Stomach smooth muscle (tissue), 2 donors: ENCODE data around the gene ITGB5.

Source experiments
- H3K27ac ChIP-seq: one replicate; pipeline ENCODE4 v1.7.0; 2013; ENCODE audit warnings: mild to moderate bottlenecking, low read length, inconsistent platforms
- H3K27me3 ChIP-seq, 2 donors: one replicate each; pipeline ENCODE4 v1.7.0; 2013; ENCODE audit warnings: low read length in 2 of 2; ENCODE audit not compliant: insufficient read depth in 2 of 2, control insufficient read depth in 1 of 2
- H3K36me3 ChIP-seq, 2 donors: one replicate each; pipeline ENCODE4 v1.7.0; 2013; ENCODE audit warnings: low read length in 2 of 2; ENCODE audit not compliant: control insufficient read depth in 2 of 2, insufficient read depth in 2 of 2
- H3K4me1 ChIP-seq: one replicate; pipeline ENCODE4 v1.7.0; 2013; ENCODE audit warnings: low read length; ENCODE audit not compliant: control insufficient read depth, insufficient read depth
- H3K4me3 ChIP-seq, 2 donors: one replicate each; pipeline ENCODE4 v1.7.0; 2013; ENCODE audit warnings: low read length in 2 of 2
- H3K9ac ChIP-seq, 2 donors: one replicate each; pipeline ENCODE4 v1.7.0; 2013; ENCODE audit warnings: low read length in 2 of 2, mild to moderate bottlenecking in 1 of 2
- H3K9me3 ChIP-seq, 2 donors: one replicate each; pipeline ENCODE4 v1.7.0; 2013; ENCODE audit warnings: low read length in 2 of 2; ENCODE audit not compliant: control insufficient read depth in 2 of 2
- donor health status: healthy.
- donor health status: Pancreatic carcinoma.

ITGB5 gene

DNA sequence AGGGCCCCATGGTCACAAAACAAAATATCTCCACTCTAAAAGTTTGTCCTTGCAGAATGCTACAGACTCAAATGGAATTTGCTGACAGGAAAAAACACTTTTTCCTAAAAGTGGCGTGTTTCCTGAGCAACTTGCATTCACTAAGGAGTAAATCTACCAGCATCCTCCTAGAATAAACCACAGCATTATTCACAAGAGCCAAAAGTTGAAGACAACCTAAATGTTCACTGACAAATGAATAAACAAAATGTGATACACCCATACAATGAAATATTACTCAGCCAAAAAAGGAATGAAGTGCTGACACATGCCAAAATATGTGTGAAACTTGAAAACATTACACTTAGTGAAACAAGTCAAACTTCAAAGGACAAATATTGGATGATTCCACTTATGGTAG, 28.9 kb downstream of the ITGB5 start:
- peaks cover 26% of the 10 kb centered on the region for H3K4me1 ChIP-seq
- H3K9me3 ChIP-seq = no peaks in the 10 kb centered on the region
- no peak overlapping the region for H3K9ac ChIP-seq
- H3K27ac ChIP-seq = no peak overlapping the region
- H3K36me3 ChIP-seq = peaks cover 0 to 5% of the 10 kb centered on the region in 2 donors
- H3K27me3 ChIP-seq = no peaks in the 10 kb centered on the region
- no peak overlapping the region for H3K4me3 ChIP-seq

DNA sequence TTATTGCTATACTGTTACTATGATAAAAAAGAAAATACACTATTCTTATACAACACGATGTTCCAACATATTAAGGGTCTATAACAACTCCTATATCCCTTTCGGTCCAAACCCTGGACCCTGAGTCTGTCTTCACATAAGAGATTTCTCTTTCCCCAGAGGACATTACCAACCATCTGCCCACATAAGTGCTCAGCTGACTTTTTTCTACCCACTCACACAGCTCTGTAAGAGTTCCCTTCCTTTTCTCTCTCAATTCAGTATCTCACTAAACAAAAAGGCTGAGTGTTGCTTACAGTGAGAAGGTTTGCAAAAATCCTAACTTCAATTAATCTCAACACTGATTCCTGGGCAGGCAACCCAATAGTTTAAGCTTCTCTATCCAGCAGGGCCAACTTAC, 30.5 kb downstream of the ITGB5 start:
- Histone ChIP-seq H3K27ac (no peak overlapping the region), H3K36me3 (peaks cover 0 to 5% of the 10 kb centered on the region in 2 donors), H3K9me3 (no peaks in the 10 kb centered on the region), H3K4me1 (peaks cover 22% of the 10 kb centered on the region), H3K27me3 (no peaks in the 10 kb centered on the region), H3K4me3 (no peak overlapping the region), H3K9ac (no peak overlapping the region)

DNA sequence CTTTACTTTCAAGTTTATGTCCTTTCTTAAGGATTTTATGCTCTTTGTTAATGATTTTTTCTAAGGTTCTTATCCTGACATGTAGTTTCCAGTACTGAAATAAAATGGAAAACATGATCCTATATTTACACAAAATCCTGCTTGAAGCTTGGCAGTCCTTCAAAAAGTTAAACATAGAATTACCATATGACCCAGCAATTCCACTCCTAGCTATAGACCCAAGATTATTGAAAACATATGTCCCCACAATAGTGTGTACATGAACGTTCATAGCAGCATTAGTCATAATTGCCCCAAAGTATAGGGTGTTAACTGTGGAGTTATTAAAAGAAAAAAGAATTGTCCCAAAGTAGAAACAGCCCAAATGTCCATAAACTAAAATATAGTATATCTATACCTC, 33.2 kb downstream of the ITGB5 start:
- no peaks in the 10 kb centered on the region for H3K9me3 ChIP-seq
- no peaks in the 10 kb centered on the region for H3K27me3 ChIP-seq
- H3K4me3 ChIP-seq = no peak overlapping the region
- H3K27ac ChIP-seq = no peak overlapping the region
- peaks cover 0 to under 1% of the 10 kb centered on the region in 2 donors for H3K36me3 ChIP-seq
- H3K9ac ChIP-seq = no peak overlapping the region
- peaks cover 14% of the 10 kb centered on the region for H3K4me1 ChIP-seq

DNA sequence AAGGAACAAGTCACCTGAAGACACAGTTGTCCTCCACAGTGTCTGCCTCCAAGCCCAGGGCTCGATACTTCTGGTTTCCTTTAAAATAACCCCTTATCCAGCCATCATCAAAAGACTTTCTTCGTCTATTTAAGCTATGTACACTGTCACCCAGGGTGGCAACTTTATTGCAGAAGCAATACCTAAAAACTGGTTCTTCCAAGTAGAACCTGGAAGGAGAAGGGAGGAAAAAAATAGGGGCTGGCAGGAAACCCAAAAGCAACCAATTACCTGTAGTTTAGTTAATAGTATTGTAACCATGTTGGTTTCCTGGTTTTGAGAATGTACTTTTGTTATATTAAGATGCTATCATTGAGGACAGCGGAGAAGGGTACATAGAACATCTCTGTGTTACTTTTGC, 33.7 kb downstream of the ITGB5 start:
- no peak overlapping the region for H3K9ac ChIP-seq
- peaks cover 10% of the 10 kb centered on the region for H3K4me1 ChIP-seq
- peaks cover 0 to under 1% of the 10 kb centered on the region in 2 donors for H3K36me3 ChIP-seq
- no peak overlapping the region for H3K27ac ChIP-seq
- no peaks in the 10 kb centered on the region for H3K27me3 ChIP-seq
- H3K4me3 ChIP-seq = no peak overlapping the region
- H3K9me3 ChIP-seq = no peaks in the 10 kb centered on the region

DNA sequence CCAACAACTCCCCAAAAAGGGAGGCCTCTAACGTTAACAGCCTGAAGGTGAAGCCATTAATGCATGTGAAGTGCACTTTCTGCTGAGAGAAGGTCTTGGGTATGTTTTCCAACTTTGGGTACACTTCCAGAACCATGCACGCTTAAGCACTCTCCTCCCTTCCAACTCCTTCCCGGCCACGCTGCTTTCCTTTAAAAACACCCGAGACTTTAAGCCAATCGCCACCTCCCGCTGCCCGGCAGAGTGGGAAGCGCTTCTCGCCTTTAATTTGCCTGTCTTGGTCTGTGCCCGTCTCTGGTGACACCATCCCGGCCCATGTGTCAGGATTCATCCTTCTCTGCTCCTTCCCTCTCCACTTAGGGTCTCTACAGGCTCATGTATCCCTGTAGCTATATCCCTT, 35.3 kb downstream of the ITGB5 start:
- peaks cover 4 to 10% of the 10 kb centered on the region in 2 donors for H3K36me3 ChIP-seq
- H3K9ac ChIP-seq = no peak overlapping the region
- H3K4me1 ChIP-seq = peaks cover 8% of the 10 kb centered on the region
- no peak overlapping the region for H3K27ac ChIP-seq
- H3K4me3 ChIP-seq = no peak overlapping the region
- H3K27me3 ChIP-seq = no peaks in the 10 kb centered on the region
- H3K9me3 ChIP-seq = no peaks in the 10 kb centered on the region

DNA sequence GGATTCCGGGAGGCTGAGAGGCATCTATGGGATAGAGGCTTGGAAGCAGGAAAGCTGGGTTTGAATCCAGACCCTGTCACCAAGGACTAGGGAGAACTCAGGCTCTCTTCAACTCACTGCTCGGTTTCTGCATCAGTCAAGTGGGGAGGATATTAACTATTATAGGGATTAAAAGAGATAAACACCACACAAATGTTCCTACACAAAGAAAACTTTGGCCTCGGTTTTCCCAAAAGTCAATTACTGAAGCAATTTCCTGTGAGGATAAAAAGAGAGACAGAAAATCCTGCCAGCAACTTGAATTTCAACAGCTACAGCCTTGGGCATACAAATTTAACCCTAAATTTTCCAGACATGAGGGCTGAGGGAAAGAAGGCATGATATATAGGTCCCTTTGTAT, 36.0 kb downstream of the ITGB5 start:
- peaks cover 8% of the 10 kb centered on the region for H3K4me1 ChIP-seq
- H3K9me3 ChIP-seq = no peaks in the 10 kb centered on the region
- H3K27ac ChIP-seq = no peak overlapping the region
- H3K27me3 ChIP-seq = no peaks in the 10 kb centered on the region
- no peak overlapping the region for H3K9ac ChIP-seq
- peaks cover 4 to 10% of the 10 kb centered on the region in 2 donors for H3K36me3 ChIP-seq
- H3K4me3 ChIP-seq = no peak overlapping the region

DNA sequence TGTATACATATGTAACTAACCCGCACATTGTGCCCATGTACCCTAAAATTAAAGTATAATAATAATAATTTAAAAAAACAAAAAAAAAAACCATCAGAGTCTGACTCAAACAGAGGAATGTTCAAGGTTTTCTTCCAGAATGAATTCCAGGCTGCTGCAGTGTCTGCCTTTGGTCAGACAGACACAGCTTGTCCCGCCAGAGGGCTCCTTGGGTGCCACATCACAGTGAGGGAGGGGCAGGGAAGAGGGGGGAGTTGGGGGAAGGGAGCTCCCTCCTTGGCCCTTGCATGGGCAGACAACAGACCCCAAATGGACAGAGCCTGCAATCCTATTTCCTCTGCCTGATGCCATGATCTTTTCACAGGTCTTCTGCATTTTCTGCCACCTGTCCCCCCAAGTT, 36.5 kb downstream of the ITGB5 start:
- H3K27me3 ChIP-seq = no peaks in the 10 kb centered on the region
- H3K9ac ChIP-seq = no peak overlapping the region
- no peak overlapping the region for H3K4me3 ChIP-seq
- H3K27ac ChIP-seq = no peak overlapping the region
- peaks cover 4 to 10% of the 10 kb centered on the region in 2 donors for H3K36me3 ChIP-seq
- H3K4me1 ChIP-seq = peaks cover 13% of the 10 kb centered on the region
- H3K9me3 ChIP-seq = no peaks in the 10 kb centered on the region

DNA sequence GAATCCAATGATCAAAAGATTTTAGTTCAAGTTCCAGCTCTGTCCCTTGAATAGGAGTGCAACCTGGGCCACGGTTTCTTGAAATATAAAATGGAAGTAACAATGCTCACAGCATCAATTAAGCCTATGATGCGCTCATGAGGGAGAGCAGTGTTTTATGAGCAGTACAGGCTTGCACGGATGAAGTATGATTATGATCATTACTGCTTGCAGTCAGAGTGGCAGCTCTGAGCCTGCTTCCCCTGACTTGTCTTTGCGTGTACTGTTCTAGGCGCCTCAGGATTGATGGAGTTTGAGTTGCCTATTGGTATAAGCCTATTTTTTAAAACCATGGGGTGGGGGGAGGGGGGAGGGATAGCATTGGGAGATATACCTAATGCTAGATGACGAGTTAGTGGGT, 37.0 kb downstream of the ITGB5 start:
- Histone ChIP-seq H3K27me3 (no peaks in the 10 kb centered on the region), H3K9me3 (no peaks in the 10 kb centered on the region), H3K4me3 (no peak overlapping the region), H3K4me1 (peaks cover 17% of the 10 kb centered on the region), H3K27ac (no peak overlapping the region), H3K9ac (no peak overlapping the region), H3K36me3 (peaks cover 4 to 10% of the 10 kb centered on the region in 2 donors)

DNA sequence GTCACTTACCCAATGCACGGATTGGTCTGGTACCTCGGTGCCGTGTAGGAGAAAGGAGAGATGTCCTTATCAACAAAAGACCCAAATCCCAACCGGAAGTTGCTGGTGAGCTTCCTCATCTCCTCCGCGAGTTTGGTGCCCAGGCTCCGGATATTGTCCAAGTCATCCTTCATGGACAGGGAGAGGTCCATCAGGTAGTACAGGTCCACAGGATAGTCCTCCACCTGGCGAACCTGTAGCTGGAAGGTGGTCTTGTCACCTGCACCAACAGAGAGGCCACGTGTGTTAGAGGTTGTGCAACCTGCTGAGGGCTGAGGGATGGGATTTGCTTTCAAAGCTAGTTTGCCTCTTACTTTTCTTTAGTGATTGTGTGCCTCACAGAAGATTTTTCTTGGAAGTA, 38.9 kb downstream of the ITGB5 start:
- H3K4me3 ChIP-seq = no peak overlapping the region
- peaks cover 26% of the 10 kb centered on the region for H3K4me1 ChIP-seq
- H3K9me3 ChIP-seq = no peaks in the 10 kb centered on the region
- H3K27me3 ChIP-seq = no peaks in the 10 kb centered on the region
- no peak overlapping the region for H3K9ac ChIP-seq
- H3K27ac ChIP-seq = no peak overlapping the region
- peaks cover 4 to 10% of the 10 kb centered on the region in 2 donors for H3K36me3 ChIP-seq

DNA sequence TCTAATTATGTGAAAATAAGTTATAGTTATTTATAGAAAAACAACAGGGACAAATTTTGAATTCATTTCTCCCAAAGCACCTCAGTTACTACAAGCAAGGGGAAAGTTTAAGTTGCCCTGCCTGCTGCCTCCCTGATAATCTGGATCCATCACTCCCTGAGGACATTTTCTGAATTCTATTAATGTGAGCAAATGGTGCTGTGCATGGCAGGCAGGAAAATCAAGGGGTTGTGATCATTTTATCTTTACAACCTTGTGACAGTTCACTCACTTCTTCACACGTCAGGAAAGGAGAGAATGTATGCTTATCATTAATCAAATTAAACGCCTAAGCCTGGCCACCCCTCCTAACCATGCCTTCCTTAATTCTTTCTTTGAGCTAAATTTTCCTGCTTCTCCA, 39.3 kb downstream of the ITGB5 start:
- H3K4me3 ChIP-seq = no peak overlapping the region
- H3K9ac ChIP-seq = no peak overlapping the region
- H3K27me3 ChIP-seq = no peaks in the 10 kb centered on the region
- H3K27ac ChIP-seq = no peak overlapping the region
- peaks cover 4 to 10% of the 10 kb centered on the region in 2 donors for H3K36me3 ChIP-seq
- peaks cover 26% of the 10 kb centered on the region for H3K4me1 ChIP-seq
- no peaks in the 10 kb centered on the region for H3K9me3 ChIP-seq

DNA sequence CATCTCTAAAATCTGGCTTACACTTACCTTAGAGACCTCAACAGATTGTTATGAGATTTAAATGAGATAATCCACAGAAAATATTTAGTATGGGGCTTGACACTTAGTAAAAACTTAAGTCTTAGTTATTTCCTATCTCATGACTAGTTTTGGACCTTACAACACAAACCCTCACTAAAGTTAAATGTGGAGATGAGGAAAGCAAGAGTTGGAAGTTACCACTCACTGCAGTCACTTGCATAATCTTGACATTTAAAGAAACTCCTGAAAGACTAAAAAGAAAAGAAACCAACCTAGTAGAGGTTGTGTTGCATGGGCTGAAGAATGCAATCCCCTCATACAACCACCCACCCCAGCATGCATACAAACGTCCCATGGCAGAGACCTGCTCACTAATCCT, 40.1 kb downstream of the ITGB5 start:
- Histone ChIP-seq H3K9ac (no peak overlapping the region), H3K27ac (no peak overlapping the region), H3K36me3 (peaks cover 4 to 10% of the 10 kb centered on the region in 2 donors), H3K4me1 (peaks cover 29% of the 10 kb centered on the region), H3K4me3 (no peak overlapping the region), H3K27me3 (no peaks in the 10 kb centered on the region), H3K9me3 (no peaks in the 10 kb centered on the region)
